Activated naive CD4-positive, alpha-beta T cell treated with Interleukin-2 at 50 U/mL for 16 hours (primary cell): ENCODE data around the gene CIPC.

Experiments used
- DNase-seq: peaks from one replicate; pipeline ENCODE4 v3.0.0-alpha.2; 2020

Gene CIPC

DNA sequence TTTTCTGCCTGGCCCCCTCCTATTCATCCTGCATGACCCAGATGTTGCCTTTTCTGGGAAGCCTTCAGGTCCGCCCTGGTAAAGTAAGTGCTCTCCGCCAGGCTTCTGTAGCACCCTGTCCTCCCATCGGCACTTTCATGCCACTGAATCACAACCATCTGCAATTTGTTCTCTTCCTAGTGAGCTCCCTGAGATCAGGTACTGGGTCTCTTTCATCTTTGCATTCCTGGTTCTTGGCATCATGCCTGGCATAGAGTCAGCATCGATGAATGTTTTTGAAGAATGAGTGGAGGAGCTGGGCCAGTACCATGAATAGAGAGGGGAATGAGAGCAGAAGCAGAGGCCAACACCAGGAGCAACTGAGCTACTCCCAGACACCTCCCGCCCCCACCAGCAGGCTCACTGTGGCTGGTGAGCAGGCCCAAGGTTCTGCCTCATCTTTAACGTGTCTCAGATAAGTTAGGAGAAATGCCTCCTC is 30.4 kb downstream of the CIPC start:
- no peak for DNase-seq

DNA sequence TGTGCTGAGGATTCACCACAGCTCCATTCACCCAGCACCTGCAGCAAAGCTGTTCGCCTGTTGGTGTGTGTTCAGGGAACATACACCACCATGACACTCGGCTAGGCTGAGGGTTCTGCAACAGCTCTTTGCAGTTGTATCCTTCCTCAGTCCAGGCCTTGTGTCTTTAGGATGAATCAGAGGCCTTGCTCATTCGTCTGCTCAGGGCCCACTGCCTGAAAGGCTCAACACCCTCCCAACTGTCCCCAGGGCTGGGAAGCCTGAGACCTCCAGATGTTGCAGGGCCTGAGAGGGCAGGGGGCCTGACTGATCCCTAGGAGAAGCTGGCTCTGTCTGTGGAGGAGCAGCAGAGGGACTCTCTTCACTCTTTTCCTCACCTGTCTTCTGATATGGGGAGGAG is 32.3 kb downstream of the CIPC start:
- DNase-seq, result no peak

DNA sequence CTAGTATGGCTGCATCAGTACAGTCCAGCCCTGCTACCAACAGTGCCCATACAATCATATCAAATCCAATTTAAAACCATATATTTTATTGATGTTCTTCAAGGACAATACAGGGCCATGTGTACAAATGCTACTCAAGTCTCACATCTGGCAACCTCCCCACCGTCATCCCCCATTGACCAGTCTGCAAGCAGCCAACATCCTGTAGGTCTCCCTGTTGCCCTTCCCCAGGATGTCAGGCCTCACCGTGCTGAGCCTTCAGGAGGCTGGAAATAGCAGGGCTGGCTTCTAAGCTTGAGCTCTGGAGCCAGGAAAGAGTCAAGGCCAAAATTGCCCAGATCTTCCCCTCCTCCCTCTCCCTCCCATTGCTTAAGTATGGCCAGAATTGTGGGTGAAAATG is 33.1 kb downstream of the CIPC start:
- DNase-seq, result no peak

DNA sequence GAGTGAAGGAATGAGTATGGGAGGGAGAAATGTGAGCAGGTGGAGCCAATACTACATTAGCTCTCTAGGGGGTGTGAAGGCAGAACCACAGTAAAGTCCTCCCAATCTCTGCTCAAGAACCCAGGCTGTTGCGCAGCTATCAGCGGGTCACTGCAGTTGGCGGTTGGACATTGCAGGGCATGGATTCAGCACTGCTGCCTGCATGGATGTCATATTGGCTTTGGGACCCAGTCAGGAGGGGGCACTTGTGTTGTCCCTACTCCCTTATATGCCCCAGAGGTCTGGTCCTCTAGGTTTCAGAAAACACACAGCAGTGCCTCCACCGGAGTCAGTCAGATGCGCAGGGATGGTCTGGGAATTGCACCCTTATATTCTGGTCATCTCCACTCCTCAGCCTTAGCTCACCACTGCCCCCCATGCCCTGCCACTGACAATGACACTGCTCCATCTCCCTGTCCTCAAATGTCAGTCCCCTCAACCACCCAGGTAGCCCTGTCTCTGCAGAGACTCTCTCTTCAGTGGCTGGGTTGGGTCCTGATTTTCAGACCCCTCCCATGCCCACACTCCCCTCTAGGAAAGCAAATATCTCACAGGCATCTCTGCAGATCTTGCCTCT is 33.9 kb downstream of the CIPC start:
- DNase-seq, result no peak

DNA sequence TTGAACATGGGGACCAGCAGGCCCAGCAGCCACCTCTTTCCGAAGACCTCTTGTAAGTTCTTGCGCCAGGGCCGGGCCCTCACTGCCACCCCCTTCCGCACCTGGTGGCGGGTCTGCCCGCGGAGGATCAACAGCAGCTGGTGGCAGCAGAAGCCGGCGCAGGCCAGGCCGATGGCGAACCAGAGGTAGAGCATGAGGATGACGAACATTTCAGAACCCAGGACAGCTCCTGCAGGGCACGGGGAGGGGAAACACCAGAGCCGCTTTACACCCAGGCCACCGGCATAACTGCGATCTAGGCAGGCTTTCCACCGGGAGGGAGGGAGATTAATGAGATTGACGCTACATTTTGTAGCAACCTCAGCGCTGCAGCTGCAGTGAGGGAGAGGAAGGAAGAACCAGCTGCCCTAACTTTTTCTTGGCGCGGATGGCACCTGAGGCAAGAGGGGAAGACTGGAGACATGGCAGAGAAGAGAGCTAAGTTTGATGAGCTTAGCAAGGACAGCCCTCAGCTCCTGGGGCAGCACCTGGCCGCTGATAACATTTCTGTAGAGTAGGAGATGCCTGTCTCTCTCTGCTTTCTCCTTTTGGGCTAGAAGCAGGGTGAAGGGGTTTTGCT is 35.8 kb downstream of the CIPC start:
- peak; percentile 45 for DNase-seq

DNA sequence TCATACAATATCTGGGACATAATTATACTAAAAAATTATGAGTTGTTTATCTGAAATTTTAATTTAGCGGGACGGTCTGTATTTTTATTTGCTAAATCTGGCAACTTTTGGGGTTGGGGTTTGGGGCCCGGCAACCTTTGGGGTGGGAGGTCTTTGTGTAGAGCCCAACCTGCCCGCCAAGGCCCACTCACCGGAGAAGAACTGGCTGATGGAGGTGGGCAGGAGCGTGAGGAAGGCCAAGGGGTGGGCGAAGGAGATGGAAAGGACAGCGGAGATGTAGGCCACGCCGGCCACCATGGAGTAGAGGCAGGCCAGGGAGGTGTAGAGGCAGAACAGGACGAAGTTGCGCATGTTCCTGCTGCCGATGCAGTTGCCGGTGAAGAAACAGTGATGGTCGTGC is 41.0 kb downstream of the CIPC start:
- DNase-seq, result no peak

DNA sequence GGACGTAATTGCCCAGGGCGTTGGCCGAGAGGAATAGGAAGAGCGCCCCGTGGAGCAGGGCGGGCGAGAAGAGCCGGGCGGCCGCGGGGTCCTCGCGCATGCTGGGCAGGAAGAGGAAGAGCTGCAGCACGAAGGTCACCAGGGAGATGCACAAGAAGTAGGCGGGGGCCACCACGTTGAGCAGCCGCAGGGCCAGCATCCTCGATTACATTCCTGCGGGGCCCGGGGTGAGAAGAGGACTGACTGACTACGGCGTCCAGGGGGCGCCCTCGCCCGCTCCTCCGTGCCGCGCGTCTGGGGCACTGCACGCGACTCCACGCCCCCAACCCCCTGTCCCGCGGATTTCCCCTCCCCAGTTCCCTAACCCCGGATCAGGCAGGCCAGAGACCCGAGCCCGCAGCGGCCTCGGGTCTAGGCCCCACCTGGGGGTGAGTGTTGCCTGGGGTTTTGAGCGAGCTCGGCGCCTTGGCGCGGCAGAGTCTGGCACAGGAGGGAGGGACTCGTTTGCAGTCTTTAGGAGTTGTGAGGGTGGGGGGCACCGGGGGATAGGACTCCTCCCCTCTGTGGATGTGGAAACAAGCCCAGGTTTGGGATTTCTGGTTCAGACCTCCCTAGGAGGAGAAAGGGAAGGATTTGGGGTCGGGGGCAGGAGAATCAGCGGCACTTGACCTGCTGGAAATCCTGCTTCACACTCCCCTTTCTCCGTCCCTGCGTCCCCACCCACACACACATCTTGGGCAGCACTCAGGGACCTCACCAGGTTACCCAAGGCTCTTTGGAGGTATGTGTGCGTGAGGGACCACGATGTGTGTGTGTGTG is 41.7 kb downstream of the CIPC start:
- DNase-seq, result peak; percentile 35

DNA sequence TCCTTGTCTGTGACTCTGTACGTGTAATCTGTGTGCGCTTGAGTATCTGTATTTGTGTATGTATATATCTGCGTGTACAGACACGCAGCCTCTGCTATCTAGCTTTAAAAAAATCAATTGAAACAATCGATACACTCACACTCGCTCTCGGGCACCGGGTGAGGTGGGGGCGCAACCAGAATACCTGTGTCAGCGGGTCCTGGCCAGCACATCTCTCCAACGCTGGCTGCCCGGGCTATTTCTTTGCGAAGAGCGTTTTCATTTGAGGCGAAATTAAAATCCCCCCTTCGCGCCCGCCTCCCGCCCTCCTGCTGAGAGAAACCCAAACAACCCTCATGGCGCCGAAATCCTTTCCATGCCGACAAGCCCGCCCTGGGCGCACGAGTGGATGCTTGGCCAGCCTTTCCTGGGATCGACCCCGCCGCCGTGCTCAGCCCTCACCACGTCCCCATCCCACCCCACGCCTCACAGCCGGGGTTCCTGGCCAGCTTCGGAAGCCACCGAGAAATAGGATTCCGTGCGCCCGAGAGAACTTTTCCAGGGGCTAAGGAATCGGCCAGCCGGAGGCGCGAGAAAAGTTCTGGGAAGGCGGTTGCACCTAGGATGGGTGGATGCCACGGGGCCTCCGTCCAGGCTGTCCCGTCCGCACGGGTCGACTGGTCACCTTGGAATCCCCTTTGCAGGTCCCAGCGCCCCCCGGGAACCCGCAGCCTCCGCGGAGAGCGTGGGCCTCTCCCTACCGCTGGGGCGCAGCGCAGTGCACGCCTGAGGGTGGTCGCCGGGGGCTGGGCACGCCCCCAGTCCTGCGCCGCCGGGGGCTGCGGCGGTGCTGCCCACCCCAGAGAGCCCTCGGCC is 42.5 kb downstream of the CIPC start:
- no peak for DNase-seq

DNA sequence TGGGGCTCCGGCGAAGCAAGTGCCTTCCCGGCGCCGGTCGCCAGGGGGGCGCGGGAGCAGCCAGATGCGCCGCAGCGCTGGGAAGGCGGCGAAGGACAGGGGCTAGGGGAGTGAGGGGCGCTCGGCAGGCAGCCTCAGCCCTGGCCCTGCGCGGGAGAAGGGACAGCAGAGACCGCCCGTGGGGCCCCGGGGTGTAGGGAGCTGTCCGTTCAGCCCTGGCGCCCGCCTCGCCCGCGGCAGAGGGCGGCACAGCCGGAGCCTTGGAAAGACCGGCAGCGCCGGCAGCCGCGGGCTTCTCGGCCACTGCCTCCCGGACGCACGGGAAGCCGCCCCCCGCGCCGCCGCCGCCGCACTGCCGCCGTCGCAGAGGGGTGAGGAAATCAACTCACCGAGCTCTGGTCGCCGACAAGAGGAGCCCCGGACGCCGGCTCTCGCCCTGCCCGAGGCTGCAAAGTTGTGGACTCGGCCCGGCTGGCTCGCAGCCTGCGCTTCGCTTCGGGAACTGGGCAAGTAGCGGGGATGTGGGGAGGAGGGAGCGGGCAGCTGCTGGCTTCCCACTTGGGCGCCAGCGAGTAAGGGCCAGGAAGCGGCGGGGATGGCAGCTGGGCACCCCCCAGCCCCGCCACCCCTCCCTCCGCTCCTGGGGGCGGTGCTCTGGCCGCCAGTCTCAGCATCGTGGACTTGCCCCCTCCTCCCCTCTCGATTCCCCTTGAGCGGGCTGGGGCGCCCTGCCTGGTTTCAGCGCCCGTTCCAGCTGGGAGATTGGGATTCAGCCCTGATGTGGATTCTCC is 43.4 kb downstream of the CIPC start, which contains the start of gene ZDHHC22:
TSS of gene ZDHHC22 (minus strand) at position 578 of the 791 bp plus-strand sequence. CDS start 2,053 bp downstream, outside the sequence.
- no peak for DNase-seq

DNA sequence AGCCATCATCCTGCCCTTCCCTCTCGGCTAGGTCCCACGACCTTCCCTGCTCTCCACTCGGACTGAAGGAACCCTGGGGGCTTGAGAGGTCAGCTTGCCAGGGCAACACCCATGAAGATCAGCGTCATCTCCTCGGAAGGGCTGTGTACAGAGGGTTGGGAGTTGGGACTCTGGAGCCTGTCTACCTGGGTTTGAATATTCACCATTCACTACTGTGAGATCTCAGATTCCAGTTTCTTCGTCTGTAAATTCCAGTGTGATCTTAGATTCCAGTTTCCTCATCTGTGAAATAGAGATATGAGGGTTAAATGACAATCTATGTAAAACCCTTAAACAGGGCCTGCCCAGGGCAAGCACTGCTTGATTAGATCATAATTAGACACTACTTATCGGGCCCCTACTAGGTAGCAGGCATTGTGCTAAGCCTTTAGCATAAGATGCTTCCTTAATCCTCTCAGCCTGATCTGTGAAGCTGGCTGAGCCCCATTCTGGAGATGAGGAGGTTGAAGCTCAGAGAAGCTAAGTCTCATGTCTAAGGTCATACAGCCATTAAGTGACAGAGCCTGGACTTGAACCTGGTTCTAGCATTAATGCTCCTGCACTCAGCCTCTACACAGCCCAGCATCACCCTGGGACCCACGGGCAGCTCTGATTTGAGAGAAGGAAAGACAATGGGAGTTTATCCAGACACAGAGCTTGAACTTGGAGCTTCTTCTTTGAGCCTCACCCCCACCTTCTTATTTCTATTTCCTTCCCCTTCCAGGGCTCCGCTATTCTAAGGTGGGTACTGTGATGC is 44.1 kb downstream of the CIPC start:
- no peak for DNase-seq

DNA sequence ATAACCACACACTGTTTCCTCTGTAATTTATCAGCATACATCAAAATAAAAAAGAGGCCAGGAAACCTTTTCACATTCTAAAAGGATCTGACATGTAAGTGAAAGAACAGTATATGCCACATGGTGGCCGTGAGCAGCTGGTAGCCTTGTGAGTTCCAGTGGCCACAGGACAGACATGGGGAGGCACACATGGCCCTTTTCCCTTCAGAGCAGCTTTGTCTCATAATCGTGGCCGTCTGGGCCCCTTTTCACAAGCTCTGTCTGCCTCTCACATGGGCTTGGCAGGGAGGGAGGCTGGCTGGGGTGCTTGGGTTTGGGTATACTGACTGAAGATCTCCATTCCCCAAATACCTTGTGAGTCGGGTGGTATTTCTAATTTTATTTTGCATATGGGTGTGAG is 45.0 kb downstream of the CIPC start:
- no peak for DNase-seq

DNA sequence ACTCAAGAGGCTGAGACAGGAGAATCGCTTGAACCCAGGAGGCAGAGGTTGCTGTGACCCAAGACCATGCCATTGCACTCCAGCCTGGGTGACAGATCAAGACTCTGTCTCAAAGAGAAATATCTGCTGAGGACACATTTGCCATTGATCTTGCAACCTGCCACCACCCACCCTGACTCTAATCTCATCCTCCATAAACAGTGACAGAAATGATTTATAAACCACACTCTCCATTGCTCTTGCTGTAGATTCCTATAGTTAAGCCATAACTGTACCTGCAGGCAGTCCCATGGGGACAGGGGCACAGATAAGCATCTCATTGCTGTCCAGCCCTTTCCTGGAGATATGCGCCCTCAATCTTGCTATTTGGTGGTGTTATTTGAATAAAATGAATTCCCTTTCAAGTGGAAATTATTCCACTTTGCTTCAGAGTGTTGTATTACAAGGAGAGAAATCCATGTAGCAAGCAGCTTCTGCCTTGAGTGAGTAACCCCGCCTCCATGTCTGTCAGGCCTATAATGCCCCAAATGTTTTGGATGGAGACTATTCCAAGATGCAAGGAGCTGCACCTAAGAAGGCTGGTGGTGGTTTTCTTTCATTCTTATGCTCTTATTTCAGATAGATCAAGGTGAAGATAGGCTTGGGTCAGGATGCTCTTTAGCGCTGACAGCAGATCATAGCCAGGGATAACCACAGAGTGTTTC is 46.5 kb downstream of the CIPC start:
- DNase-seq, result no peak

DNA sequence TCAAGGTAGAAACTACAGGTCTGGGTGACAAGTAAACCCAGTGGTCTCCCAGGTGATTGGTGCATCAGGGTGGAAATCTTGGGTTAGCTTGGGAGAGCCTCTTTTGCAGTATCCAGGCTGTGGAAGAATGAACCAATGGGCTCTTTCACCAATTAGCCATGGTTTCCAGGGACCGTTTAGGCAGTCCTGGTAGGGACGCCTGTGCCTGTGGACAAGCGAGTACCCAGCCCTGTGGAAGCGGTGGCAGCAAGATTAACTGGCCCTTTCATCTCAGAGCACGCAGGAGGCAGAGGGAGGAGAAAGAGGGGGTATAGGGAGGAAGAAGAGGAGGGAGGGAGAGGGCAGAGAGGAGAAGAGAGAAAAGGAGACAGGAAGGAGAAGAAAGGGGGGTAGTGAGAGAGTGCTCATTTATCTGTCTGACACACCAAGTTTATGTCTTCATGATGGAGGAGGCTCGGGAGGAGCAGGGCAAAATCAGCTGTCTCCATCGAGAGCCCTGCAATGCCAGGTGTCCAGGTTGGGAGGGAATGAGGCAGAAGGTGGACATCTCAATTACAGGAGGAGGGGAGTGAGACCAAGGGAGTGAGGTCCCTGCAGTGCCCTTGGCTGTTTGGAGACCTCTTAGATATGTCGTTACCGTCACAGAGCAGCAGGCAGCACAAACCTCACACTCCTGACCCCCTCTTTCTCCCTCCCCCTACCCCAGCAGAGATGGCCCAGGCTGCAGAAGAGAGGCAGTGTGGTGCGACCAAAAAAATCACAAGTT is 48.1 kb downstream of the CIPC start:
- no peak for DNase-seq

DNA sequence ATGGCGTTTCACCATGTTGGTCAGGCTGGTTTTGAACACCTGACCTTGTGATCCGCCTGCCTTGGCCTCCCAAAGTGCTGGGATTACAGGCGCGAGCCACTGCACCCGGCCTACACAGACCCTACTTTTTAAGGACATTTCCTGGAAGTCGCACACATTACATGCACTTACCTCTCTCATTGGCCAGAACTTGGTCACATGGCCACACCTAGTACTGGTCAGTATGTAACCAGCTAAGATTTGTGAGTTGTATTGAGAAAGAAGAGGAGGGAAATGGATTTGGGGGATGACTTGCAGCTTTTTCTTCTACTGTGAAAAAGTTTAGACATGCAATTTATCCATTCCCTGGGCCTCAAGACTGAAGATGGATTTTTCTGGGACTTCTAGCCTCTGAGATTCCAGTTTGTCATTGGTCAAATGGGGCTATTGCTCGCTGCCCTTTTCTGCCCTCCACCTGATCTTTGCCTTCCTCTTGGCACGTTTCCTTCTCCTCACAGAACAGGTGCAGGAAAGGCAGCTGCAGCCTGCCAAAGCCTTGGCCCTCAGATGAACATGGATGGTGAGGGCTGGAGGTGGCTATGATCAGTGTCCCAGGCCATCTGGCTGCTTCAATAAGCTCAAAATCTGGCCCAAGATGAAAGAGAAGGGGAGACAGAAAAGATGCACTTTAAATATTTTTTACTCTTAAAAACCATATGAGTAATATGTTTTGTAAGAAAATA is 50.6 kb downstream of the CIPC start:
- DNase-seq, result no peak

DNA sequence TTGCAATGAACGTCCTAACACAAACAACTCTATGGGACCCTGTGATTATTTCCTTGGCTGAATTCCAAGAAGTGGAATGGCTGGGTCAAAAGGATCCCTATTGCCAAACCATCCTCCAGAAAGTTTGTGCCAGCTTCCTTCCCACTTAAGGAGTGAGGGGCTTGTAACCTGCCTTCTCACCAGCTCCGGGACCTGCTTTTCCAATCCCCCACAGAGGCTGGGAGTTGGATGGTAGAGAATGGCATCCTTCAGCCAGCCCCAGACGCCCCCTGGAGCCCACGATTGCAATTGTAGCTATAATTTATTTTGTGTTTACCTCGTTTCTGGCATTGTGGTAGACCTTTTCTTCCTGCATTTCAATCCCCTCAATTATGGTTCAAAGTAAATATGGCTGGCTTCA is 53.2 kb downstream of the CIPC start:
- no peak for DNase-seq

DNA sequence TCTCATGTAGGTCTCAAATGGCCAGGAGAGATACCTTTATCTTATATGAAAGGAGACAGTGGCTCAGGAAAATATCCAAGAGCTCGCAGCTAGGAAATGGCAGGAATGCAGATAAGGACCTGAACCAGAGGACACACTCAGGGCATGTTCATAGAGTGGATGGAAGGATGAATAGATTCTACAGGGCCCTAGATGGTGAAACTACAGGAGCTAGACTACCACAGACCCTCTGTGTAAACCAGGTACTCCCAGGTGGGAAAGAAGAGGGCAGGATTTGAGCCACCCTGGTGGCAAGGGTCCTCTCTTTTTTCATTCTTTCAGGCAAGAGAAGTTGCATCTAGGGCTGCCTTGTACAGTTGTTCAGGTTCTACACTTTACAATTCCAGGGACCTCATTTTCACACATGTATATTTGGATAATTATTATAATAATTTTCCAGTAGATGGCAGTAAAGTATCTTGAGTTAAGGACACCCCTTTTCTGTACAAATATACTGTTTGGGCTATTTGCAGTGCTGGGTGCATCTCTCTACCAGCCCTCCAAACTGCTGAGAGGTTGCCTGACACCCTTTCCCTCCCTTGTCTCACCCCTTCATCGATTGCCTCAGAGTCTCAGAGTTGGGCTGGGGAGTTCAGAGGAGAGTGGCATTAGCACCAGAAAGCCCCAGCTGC is 54.0 kb downstream of the CIPC start:
- no peak for DNase-seq

DNA sequence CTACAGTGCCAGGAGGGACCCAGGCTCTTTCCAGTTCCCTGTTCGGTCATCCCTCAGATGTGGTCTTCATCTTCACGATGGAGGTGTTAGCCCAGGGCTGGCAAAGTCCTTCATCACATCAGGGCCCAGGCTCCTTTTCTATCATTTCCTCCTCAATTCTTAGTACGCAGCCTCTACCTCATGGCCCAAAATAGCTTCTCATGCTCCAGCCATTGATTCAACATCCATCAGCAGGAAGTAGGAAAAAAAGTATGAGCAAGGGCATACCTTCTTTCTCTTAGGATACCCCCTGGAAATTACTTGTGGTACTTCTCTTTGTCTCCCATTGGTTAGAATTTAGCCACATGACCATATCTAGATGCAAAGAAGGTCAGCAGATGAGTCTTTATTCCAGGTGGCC is 55.7 kb downstream of the CIPC start:
- no peak for DNase-seq

DNA sequence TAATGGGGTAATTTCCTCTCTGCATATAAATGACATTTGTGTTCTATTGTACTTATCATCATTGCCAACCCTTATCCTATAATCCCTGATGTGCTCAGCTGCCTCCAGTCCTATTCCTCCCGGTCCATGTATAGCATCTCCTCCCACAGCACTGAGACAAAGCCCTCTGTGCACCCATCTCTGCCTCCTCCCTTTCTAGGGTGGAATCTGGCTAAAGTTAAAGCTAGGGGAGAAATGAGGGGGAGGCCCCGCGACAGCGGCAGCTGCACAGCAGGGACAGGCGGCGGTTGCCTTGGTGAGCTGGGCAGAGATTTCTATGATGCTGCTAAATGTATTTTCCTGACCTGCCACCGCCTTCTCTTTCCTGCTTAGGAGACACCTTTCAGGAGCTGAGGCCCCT is 56.4 kb downstream of the CIPC start:
- no peak for DNase-seq

DNA sequence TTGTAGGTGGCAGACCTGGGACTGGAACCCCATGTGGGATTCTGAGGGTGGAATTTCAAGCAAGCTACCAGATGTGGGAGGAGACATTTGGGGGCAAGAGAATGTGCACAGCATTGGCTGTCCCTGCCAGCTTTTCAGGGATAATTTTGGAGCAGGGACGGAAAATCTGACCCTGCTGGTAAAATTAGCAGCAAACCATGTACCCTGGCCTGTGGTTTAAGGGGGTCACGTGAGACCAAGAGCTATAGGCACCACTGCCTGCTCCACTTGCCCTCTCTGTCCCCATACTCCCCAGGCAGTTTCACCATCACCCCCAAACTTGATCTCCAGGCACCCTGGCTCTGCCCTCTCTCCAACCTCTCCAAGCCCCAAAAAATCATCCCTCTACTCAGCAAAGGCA is 57.0 kb downstream of the CIPC start:
- DNase-seq, result no peak
